OCI-LY7 (cell line): Measurements from ENCODE around the gene TMED7.

Experiments
- CTCF ChIP-seq: fragments of 200-600 bp; sonication (generic); conservative IDR thresholded peaks from 2 replicates; pipeline ENCODE4 v1.5.1; 2014; ENCODE audit warnings: mild to moderate bottlenecking, antibody characterized with exemption, low read length, moderate library complexity, mixed read lengths
- EZH2phosphoT487 ChIP-seq: fragments of 200-600 bp; sonication (generic); IDR thresholded peaks from 2 replicates; pipeline ENCODE4 v1.6.1; 2018; ENCODE audit warnings: low read depth, borderline replicate concordance, mild to moderate bottlenecking, mixed run types, antibody characterized with exemption, low read length, moderate library complexity, mixed read lengths

DNA sequence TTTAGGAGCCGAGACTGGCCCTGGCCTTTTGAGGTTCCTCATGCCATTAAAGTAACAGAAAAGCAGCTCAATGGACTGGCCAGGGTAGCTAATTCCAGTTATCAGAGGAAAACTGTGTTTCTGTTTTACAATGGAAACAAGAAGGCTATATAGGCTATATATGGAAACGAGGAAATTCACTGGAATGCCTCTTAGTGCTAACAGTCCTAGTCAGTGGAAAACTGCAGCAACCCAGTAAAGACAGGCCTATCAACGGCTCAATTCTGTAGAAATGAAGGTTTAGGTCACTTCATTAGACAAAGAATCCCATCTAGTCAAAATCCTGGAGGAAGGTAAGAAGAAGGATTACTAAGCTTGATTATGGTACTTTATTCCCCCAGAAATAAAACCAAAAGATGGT is 20.4 kb downstream of the TMED7 start:
- TF ChIP-seq CTCF = no peak
- TF ChIP-seq EZH2phosphoT487 = no peak
